Smooth muscle cell (in vitro differentiated cells): Measurements from ENCODE around the gene ADPRM. TPM values are rescaled to one million over a fixed set of nuclear protein-coding genes. Genes with fewer than 3 reads are reported as not detected.

Experiments used
- DNase-seq: peaks from one replicate; lab custom pipeline; 2025; ENCODE audit not compliant: unreplicated experiment; lab: John Stamatoyannopoulos, UW
- H2AFZ ChIP-seq: fragments of 200-600 bp; sonication (generic); 2 replicates; pipeline ENCODE4 v1.6.0; 2016; ENCODE audit warnings: antibody characterized with exemption, low read depth, mild to moderate bottlenecking
- H3F3A ChIP-seq: fragments of 200-600 bp; sonication (generic); 2 replicates; pipeline ENCODE4 v1.6.0; 2017; ENCODE audit warnings: antibody characterized with exemption, low read depth
- H3K27ac ChIP-seq: fragments of 200-600 bp; sonication (generic); 2 replicates; pipeline ENCODE4 v1.5.1; 2016; ENCODE audit warnings: low read depth, mild to moderate bottlenecking
- H3K27me3 ChIP-seq: fragments of 200-600 bp; sonication (generic); 2 replicates; pipeline ENCODE4 v1.6.1; 2016; ENCODE audit warnings: low read depth, mild to moderate bottlenecking
- H3K36me3 ChIP-seq: fragments of 200-600 bp; sonication (generic); 2 replicates; pipeline ENCODE4 v1.5.1; 2016; ENCODE audit warnings: low read depth
- H3K4me1 ChIP-seq: fragments of 200-600 bp; sonication (generic); 2 replicates; pipeline ENCODE4 v1.5.1; 2016; ENCODE audit warnings: low read depth
- H3K4me2 ChIP-seq: fragments of 200-600 bp; sonication (generic); 2 replicates; pipeline ENCODE4 v1.6.0; 2016; ENCODE audit warnings: mild to moderate bottlenecking
- H3K4me3 ChIP-seq: fragments of 200-600 bp; sonication (generic); 2 replicates; pipeline ENCODE4 v1.5.1; 2016; ENCODE audit warnings: mild to moderate bottlenecking
- H3K79me2 ChIP-seq: fragments of 200-600 bp; sonication (generic); 2 replicates; pipeline ENCODE4 v1.6.0; 2016; ENCODE audit warnings: low read depth, mild to moderate bottlenecking
- H3K9ac ChIP-seq: fragments of 200-600 bp; sonication (generic); 2 replicates; pipeline ENCODE4 v1.6.0; 2016; ENCODE audit warnings: low read depth
- H3K9me3 ChIP-seq: fragments of 200-600 bp; sonication (generic); replicated peaks from 2 replicates; pipeline ENCODE4 v1.5.1; 2016; ENCODE audit warnings: low read depth
- H4K20me1 ChIP-seq: fragments of 200-600 bp; sonication (generic); 2 replicates; pipeline ENCODE4 v1.6.0; 2016; ENCODE audit warnings: low read depth
- WGBS: methylation state at CpG from one replicate; pipeline ENCODE4 v1.1.7; 2016; ENCODE audit warnings: low lambda C conversion rate; 5-methylcytosine and 5-hydroxymethylcytosine counted together
- polyA plus RNA-seq: library from polyadenylated mRNA; unstranded; fragments of >200 nt; fragmentation: Nextera tagmentation; extraction: Ambion mirVana; gene quantifications from 2 replicates; pipeline ENCODE4 v1.2.1, GENCODE V29; 2016
- total RNA-seq: library from RNA; depleted of rRNA; stranded (reverse); fragments of >200 nt; gene quantifications from 2 replicates; pipeline ENCODE4 v1.2.3, GENCODE V29; 2014
- TF ChIP-seq, protein P1 (sequence below): fragments of 200-600 bp; sonication (generic); IDR thresholded peaks from 2 replicates; pipeline ENCODE4 v1.5.1; 2017; ENCODE audit warnings: borderline replicate concordance, mild to moderate bottlenecking, antibody characterized with exemption; ENCODE audit not compliant: insufficient read depth, poor library complexity, severe bottlenecking

The ADPRM gene
- total and polyA plus RNA-seq, 2 experiments from 2014 or later: 8.3 to 11.3 TPM

DNA sequence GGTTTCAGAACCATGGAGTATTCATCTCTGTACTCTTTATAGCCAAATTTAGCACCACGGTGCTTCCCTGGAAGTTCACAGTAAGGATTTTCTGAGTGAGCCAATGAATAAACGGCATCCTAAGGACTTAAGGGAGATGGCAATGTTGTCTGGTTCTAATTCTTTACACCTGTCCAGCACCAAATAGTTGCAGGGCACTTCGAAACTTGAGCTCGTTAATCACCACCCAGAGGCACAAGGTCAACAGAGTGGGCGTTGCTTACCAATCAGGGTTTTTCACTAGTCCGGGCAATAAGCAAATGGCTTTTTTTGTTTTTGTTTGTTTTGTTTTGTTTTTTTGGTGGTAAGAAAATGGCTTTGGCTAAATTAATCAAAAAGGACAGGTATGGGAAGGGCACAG lies 60.7 kb downstream of the ADPRM start:
- Histone ChIP-seq H3K4me1 (peaks cover 9% of the 10 kb centered on the region), H2AFZ (no peak overlapping the region), H3F3A (no peaks in the 10 kb centered on the region), H4K20me1 (no peaks in the 10 kb centered on the region), H3K4me2 (no peak overlapping the region), H3K36me3 (no peaks in the 10 kb centered on the region), H3K27ac (no peak overlapping the region), H3K79me2 (no peaks in the 10 kb centered on the region), H3K9ac (no peak overlapping the region), H3K27me3 (no peaks in the 10 kb centered on the region), H3K9me3 (no peaks in the 10 kb centered on the region), H3K4me3 (no peak overlapping the region)
- TF ChIP-seq, protein P1, sequence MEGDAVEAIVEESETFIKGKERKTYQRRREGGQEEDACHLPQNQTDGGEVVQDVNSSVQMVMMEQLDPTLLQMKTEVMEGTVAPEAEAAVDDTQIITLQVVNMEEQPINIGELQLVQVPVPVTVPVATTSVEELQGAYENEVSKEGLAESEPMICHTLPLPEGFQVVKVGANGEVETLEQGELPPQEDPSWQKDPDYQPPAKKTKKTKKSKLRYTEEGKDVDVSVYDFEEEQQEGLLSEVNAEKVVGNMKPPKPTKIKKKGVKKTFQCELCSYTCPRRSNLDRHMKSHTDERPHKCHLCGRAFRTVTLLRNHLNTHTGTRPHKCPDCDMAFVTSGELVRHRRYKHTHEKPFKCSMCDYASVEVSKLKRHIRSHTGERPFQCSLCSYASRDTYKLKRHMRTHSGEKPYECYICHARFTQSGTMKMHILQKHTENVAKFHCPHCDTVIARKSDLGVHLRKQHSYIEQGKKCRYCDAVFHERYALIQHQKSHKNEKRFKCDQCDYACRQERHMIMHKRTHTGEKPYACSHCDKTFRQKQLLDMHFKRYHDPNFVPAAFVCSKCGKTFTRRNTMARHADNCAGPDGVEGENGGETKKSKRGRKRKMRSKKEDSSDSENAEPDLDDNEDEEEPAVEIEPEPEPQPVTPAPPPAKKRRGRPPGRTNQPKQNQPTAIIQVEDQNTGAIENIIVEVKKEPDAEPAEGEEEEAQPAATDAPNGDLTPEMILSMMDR: no peak
- WGBS: 87% methylated on average over 6 of the region's 6 CpGs
- no peak for DNase-seq

Other genes with a start within 250 kb of the ADPRM start
- not detected in 2 replicates for gene MYH4, start 228.0 kb upstream of the ADPRM start, total RNA-seq
- not detected in 2 replicates for gene MYH4, start 228.0 kb upstream of the ADPRM start, polyA plus RNA-seq
- not detected in 2 replicates for gene MYH1, start 179.1 kb upstream of the ADPRM start, total RNA-seq
- gene MYH1, start 179.1 kb upstream of the ADPRM start, polyA plus RNA-seq: not detected in 2 replicates
- gene MYH2, start 147.9 kb upstream of the ADPRM start, total RNA-seq: not detected in 2 replicates
- not detected in 2 replicates for gene MYH2, start 147.9 kb upstream of the ADPRM start, polyA plus RNA-seq
- 0.67 and 1.2 TPM in 2 replicates for gene MYH3, start 40.3 kb upstream of the ADPRM start, total RNA-seq
- gene MYH3, start 40.3 kb upstream of the ADPRM start, polyA plus RNA-seq: 1.1 and 1.6 TPM in 2 replicates
- gene SCO1, start 61 bp upstream of the ADPRM start, total RNA-seq: 24.8 and 25.9 TPM in 2 replicates
- 28.3 and 30.6 TPM in 2 replicates for gene SCO1, start 61 bp upstream of the ADPRM start, polyA plus RNA-seq
- 0.58 and 3.5 TPM in 2 replicates for gene TMEM220, start 32.4 kb downstream of the ADPRM start, total RNA-seq
- 4.3 and 5.5 TPM in 2 replicates for gene TMEM220, start 32.4 kb downstream of the ADPRM start, polyA plus RNA-seq
- not detected in 2 replicates for gene TMEM238L, start 106.5 kb downstream of the ADPRM start, total RNA-seq
- gene TMEM238L, start 106.5 kb downstream of the ADPRM start, polyA plus RNA-seq: not detected in 2 replicates
- not detected in 2 replicates for gene PIRT, start 140.5 kb downstream of the ADPRM start, total RNA-seq
- not detected in 2 replicates for gene PIRT, start 140.5 kb downstream of the ADPRM start, polyA plus RNA-seq